Subcutaneous abdominal adipose tissue (tissue), 5 donors: ENCODE data around the gene ADIPOR1.
"Not testable (repeated sequence)": the region's sequence is repeated elsewhere in the genome, so short reads cannot be mapped to it uniquely, and the experiment has no call there.

Experiments
- H3K27ac ChIP-seq: one replicate; pipeline ENCODE4 v1.7.0; 2013; ENCODE audit warnings: low read depth, mild to moderate bottlenecking, inconsistent platforms, low read length, moderate library complexity
- H3K27me3 ChIP-seq, 5 donors: one replicate each; pipeline ENCODE4 v1.7.0; 2013; ENCODE audit warnings: low read length in 5 of 5, inconsistent platforms in 1 of 5; ENCODE audit not compliant: control insufficient read depth in 5 of 5, insufficient read depth in 4 of 5
- H3K36me3 ChIP-seq, 5 donors: one replicate each; pipeline ENCODE4 v1.7.0; 2013; ENCODE audit warnings: low read length in 5 of 5; ENCODE audit not compliant: control insufficient read depth in 5 of 5, insufficient read depth in 5 of 5
- H3K4me1 ChIP-seq, 5 donors: one replicate each; pipeline ENCODE4 v1.7.0; 2013; ENCODE audit warnings: low read length in 5 of 5, mild to moderate bottlenecking in 3 of 5, moderate library complexity in 1 of 5; ENCODE audit not compliant: control insufficient read depth in 5 of 5, insufficient read depth in 5 of 5
- H3K4me3 ChIP-seq, 5 donors: one replicate each; pipeline ENCODE4 v1.7.0; 2013; ENCODE audit warnings: low read length in 5 of 5, low read depth in 1 of 5
- H3K9ac ChIP-seq, 5 donors: one replicate each; pipeline ENCODE4 v1.7.0; 2013; ENCODE audit warnings: low read length in 5 of 5, mild to moderate bottlenecking in 4 of 5, moderate library complexity in 3 of 5
- H3K9me3 ChIP-seq, 5 donors: one replicate each; pipeline ENCODE4 v1.7.0; 2013; ENCODE audit warnings: low read length in 5 of 5; ENCODE audit not compliant: control insufficient read depth in 5 of 5
- donor health status: healthy.
- donor health status: healthy.
- donor health status: healthy.
- donor health status: healthy.
- donor health status: healthy.

Gene ADIPOR1, protein sequence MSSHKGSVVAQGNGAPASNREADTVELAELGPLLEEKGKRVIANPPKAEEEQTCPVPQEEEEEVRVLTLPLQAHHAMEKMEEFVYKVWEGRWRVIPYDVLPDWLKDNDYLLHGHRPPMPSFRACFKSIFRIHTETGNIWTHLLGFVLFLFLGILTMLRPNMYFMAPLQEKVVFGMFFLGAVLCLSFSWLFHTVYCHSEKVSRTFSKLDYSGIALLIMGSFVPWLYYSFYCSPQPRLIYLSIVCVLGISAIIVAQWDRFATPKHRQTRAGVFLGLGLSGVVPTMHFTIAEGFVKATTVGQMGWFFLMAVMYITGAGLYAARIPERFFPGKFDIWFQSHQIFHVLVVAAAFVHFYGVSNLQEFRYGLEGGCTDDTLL

DNA sequence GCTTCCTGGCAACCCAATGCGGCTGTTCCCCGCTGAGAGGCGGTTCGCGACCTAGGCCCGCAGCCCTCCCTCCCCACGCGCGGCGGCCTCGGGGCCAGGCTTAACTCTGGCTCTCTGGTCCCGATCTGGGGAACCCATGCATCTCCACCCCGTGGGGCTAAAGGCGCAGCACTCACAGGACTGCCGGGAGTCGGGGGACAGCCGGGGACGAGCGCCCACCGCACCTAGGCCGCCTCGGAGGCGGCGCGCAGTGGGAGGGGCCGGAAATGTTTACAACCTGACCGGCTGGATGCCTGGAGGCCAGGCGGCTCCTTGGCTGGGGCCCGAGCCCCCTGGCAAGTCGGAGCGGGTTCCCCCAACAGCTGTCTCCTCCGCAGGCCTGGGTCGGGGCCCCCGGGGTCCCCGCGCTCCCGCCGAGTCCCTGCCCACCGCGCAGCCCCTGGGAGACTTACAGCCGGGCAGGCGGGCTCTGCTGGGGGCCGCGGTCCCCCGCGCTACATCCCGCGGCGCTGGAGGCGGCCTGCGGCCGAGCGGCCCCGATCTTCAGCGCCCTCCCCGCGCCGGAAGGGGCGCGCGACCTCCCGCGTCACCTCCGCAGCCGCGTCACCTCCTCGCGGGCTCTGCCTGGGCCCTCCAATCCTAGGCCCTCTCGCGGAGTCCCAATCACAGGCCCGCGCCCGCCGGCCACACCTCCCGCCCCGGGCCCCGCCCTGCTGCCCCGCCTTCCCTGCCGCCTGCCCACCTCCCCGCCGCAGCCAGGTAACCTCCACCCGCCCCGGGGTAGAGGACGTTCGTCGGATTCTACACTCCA is at the start of gene ADIPOR1:
Gene ADIPOR1, minus strand, starts transcription at position 580 of the 811 bp plus-strand sequence. CDS start 7,242 bp downstream, outside the sequence.
- Histone ChIP-seq H3K27ac (peak within 1 kb of the TSS; percentile 75), H3K9ac (peak within 1 kb of the TSS; percentile 89 to 99 (median 95)), H3K27me3 (no peaks in the 10 kb centered on the region), H3K4me3 (peak within 1 kb of the TSS; percentile 85 to 97 (median 89)), H3K4me1 (peaks cover 2 to 42% (median 39%) of the 10 kb centered on the region in 5 donors), H3K36me3 (peaks cover 2 to 22% (median 17%) of the 10 kb centered on the region in 5 donors), H3K9me3 (no peaks in the 10 kb centered on the region)

DNA sequence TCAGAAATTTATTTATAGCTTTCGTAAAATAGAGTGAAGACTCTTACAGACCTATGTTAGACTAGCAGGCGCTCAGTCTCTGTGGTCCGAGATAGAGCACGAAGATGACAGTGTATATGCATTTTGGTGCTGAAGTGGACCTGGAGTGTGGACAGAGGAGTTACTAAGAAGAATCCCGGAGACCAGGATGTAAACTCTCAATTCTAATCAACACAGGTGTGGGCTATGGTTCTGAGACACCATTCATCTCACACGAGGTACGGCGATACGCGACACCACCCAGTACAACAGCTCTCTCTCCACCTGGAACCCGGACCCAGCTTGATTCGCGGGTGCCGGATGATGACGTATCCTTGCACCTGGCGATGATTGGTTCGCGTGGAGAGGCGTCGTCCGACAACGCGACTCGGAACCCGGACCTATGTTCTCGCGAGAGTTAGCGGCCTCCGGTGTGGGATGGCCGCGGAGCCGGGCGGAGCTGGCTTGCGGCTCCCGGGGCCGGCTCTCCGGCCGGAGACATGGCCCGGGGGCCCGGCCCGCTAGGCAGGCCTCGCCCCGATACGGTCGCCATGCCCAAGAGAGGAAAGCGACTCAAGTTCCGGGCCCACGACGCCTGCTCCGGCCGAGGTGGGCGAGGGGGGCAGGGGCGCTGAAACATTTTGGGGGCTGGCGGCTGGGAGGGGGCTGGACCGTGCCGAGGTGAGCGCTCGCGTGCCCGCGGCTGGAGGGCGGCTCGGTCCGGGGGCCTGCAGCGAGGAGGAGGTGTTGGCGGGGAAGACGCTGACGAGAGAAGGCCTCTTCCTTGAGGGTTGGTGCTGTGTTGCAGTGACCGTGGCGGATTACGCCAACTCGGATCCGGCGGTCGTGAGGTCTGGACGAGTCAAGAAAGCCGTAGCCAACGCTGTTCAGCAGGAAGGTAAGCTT is 49.1 kb upstream of the ADIPOR1 start, which contains the start of gene TMEM183A:
Gene TMEM183A, plus strand, starts transcription at position 427 of the 924 bp plus-strand sequence. Its CDS starts 92 bp downstream, at position 519.
- no peaks in the 10 kb centered on the region for H3K27me3 ChIP-seq
- peak within 1 kb of the TSS; percentile 93 for H3K27ac ChIP-seq
- H3K4me1 ChIP-seq: peaks cover 2 to 22% (median 19%) of the 10 kb centered on the region in 5 donors
- H3K36me3 ChIP-seq: peaks cover 9 to 26% (median 12%) of the 10 kb centered on the region in 5 donors
- H3K9ac ChIP-seq: peak within 1 kb of the TSS; percentile 87 to 98 (median 96)
- no peaks in the 10 kb centered on the region for H3K9me3 ChIP-seq
- peak within 1 kb of the TSS; percentile 80 to 99 (median 97) for H3K4me3 ChIP-seq

DNA sequence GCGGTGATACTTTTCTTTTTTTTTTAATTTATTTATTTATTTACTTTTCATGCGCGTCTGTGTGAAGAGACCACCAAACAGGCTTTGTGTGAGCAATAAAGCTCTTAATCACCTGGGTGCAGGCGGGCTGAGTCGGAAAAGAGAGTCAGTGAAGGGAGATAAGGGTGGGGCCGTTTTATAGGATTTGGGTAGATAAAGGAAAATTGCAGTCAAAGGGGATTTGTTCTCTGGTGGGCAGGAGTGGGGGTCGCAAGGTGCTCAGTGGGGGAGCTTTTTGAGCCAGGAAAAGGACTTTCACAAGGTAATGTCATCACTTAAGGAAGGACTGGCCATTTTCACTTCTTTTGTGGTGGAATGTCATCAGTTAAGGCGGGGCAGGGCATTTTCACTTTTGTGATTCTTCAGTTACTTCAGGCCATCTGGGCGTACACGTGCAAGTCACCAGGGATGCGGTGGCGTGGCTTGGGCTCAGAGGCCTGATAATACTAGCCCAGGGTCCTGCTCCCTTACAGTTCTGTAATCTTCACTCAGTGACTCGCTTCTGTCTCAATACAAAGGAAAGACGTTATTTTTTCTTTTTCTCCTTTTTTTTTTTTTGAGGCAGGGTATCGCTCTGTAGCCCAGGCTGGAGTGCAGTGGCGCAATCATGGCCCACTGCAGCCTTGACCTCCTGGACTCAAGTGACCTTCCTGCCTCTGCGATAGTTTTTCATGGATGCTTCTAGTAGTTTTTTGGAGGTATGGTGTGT is 47.5 kb upstream of the ADIPOR1 start:
- H3K9me3 ChIP-seq, H3K27ac ChIP-seq, H3K9ac ChIP-seq, H3K27me3 ChIP-seq: not testable (repeated sequence)
- Histone ChIP-seq H3K4me1 (peaks cover 2 to 22% (median 19%) of the 10 kb centered on the region in 5 donors), H3K36me3 (peaks cover 3 to 17% (median 7%) of the 10 kb centered on the region in 5 donors), H3K4me3 (peak overlapping the region in 4 of 5 donors; percentile 71 to 99 (median 92))

DNA sequence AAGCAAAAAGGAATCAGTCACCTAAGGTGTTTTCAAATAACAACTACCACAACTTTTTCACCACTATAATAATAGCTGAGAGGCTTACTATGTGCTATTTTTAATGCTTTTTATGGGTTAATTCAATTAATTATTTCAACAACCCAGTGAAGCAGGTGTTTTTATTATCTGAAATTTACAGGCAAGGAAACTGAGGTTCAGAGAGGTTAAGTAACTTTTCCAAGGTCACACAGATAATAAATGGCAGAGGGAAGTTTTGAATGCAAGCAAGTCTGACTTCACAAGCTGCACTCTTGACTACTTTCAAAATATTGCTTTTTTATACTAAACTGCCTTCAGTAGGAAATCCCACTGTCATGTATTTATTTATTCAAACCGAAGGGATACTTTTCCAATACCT is 44.8 kb upstream of the ADIPOR1 start:
- Histone ChIP-seq H3K27ac (no peak overlapping the region), H3K27me3 (no peaks in the 10 kb centered on the region), H3K4me1 (peaks cover 0 to 15% (median 12%) of the 10 kb centered on the region in 5 donors), H3K4me3 (no peak overlapping the region), H3K9me3 (no peaks in the 10 kb centered on the region), H3K9ac (no peak overlapping the region), H3K36me3 (no peaks in the 10 kb centered on the region)

DNA sequence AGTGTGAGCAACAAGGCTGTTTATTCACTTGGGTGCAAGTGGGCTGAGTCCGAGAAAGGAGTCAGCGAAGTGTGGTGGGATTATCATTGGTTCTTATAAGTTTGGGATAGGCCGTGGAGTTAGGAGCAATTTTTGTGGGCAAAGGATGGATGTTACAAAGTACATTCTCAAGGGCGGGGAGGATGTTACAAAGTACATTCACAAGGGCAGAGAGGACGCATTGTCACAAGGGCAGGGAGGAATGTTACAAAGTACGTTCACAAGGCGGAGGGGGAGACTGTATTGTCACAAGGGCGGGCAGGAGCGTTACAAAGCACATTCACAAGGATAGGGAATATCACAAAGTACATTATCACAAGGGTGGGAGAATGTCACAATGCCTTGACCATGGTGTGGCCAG is 43.9 kb upstream of the ADIPOR1 start:
- Histone ChIP-seq H3K4me1 (peaks cover 0 to 12% (median 8%) of the 10 kb centered on the region in 5 donors), H3K36me3 (no peaks in the 10 kb centered on the region)

DNA sequence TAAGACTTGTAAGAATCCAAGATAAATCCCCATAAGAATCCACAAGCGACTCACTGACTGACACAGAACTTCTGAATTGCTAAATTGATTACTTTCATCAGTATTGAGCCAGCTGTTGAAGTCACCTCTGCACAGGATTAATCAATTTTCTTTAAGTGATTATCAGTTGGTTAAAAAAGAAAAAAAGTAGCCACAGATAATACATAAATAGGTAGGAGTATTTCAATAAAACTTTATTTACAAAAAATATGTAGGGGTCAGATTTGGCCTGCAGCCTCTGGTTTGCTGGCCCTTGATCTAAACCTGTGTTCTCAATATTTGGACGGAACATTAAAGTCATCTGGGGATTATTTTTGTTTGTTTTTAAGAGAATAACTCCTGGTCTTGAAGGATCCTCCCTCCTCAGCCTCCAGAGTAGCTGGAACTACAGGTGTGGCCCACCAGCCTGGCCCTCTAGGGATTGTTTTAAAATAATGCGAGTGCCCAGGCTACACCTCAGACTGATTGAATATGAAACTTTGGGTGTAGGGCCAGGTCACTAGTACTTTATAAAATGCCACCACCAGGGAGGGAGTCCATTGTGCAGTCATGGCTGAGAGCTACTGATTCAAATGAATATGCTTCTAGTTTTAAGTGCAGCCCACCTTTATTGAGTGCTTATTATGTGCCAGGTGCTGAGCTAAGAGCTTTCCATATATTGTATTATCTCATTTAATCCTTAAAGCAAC is 42.3 kb upstream of the ADIPOR1 start:
- Histone ChIP-seq H3K4me3 (no peak overlapping the region), H3K9ac (no peak overlapping the region), H3K36me3 (no peaks in the 10 kb centered on the region), H3K9me3 (no peaks in the 10 kb centered on the region), H3K27ac (no peak overlapping the region), H3K4me1 (peaks cover 0 to 4% (median 3%) of the 10 kb centered on the region in 5 donors), H3K27me3 (peaks cover 0 to 2% (median 0%) of the 10 kb centered on the region in 5 donors)

More for the DNA sequence above, 43.9 kb upstream of the ADIPOR1 start:
- no peaks in the 10 kb centered on the region for H3K27me3 ChIP-seq
- no peak overlapping the region for H3K9ac ChIP-seq
- H3K27ac ChIP-seq: no peak overlapping the region
- H3K9me3 ChIP-seq: no peaks in the 10 kb centered on the region
- no peak overlapping the region for H3K4me3 ChIP-seq

DNA sequence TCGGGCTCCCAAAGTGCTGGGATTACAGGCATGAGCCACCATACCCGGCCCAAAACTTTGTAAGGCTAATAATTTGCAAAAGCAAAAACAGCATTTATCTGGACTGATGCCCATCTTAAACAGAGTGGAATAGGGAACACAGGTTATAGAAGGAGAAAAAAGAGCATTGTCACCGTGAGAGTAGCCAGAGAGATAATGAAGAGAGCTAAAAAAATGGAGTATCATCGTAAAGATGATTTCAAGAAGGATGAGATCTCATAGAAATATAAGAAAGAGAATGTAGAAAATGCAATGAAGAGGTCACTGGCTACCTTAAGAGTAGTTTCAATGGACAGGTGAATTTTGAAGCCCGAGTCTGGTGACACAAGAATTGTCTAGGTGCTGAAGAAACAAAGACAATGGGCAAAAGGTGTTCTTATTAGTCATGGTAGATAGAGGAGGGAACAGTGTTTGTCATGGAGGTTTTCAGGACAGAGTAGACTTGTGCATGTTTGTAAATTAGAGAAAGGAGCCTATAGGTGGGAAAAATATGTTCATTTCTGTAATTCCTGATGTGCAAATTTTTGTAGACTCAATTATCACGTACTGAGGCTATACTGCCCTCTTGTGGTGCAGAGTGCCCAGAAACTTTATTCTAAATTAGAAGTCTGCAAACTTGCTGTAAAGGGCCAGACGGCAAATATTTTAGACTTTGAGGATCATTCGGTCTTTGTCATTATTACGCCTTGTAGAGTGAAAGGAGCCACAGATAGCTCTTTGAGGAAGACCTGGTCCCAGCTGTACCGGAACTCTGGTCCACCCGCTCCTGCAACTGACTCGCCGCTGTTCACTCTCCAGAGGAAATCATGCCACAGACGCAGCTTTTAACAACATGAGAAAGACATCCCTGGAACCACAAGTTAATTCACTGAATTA is 41.0 kb upstream of the ADIPOR1 start:
- H3K27me3 ChIP-seq: peaks cover 0 to 2% (median 0%) of the 10 kb centered on the region in 5 donors
- H3K9ac ChIP-seq: peak overlapping the region in 2 of 5 donors; percentile 14 to 39
- no peaks in the 10 kb centered on the region for H3K36me3 ChIP-seq
- peaks cover 0 to 4% (median 3%) of the 10 kb centered on the region in 5 donors for H3K4me1 ChIP-seq
- no peak overlapping the region for H3K27ac ChIP-seq
- no peaks in the 10 kb centered on the region for H3K9me3 ChIP-seq
- H3K4me3 ChIP-seq: peak overlapping the region in 3 of 5 donors; percentile 12 to 34 (median 13)

DNA sequence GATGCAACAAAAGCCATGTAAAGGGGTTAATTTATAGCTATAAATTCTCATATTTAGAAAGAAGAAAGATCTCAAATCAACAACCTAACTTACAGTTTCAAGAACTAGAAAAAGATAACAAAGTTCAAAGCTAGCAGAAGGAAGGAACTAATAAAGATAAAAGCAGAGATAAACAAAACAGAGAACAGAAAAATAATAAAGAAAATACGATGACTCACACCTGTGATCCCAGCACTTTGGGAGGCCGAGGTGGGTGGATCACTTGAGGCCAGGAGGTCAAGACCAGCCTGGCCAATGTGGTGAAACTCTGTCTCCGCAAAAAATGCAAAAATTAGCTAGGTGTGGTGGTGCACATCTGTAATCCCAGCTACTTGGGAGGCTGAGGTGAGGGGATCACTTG is 36.6 kb upstream of the ADIPOR1 start:
- H3K27me3 ChIP-seq: peaks cover 0 to 8% (median 2%) of the 10 kb centered on the region in 5 donors
- H3K9ac ChIP-seq: no peak overlapping the region
- no peak overlapping the region for H3K27ac ChIP-seq
- H3K36me3 ChIP-seq: no peaks in the 10 kb centered on the region
- no peak overlapping the region for H3K4me3 ChIP-seq
- peaks cover 0 to 4% (median 3%) of the 10 kb centered on the region in 5 donors for H3K4me1 ChIP-seq
- H3K9me3 ChIP-seq: no peaks in the 10 kb centered on the region
